Measurements from ENCODE around the gene ARPC1A.
A peak's percentile ranks its signal among the peaks of the same experiment; 100 is the strongest.
"Not testable (repeated sequence)": the region's sequence is repeated elsewhere in the genome, so short reads cannot be mapped to it uniquely, and the experiment has no call there.

The ARPC1A gene

DNA sequence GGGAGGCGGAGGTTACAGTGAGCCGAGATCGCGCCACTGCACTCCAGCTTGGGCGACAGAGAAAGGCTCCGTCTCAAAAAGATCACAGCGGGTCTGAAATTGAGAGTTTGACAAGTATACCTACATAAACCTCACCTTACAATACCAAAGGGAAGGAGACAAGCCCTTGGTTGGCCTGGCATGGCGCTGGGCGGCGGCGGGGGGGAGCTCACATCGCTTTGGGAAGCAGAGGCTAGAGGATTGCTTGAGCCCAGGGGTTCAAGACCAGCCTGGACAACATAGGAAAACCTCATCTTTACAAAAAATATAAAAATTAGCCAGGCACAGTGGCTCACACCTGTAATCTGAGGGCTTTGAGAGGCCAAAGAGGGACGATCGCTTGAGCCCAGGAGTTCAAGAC is 1.1 kb upstream of the ARPC1A start:
- H3K4me3 ChIP-seq (ENCODE audit: low read length): no peak overlapping the region
- TF ChIP-seq, protein P1, sequence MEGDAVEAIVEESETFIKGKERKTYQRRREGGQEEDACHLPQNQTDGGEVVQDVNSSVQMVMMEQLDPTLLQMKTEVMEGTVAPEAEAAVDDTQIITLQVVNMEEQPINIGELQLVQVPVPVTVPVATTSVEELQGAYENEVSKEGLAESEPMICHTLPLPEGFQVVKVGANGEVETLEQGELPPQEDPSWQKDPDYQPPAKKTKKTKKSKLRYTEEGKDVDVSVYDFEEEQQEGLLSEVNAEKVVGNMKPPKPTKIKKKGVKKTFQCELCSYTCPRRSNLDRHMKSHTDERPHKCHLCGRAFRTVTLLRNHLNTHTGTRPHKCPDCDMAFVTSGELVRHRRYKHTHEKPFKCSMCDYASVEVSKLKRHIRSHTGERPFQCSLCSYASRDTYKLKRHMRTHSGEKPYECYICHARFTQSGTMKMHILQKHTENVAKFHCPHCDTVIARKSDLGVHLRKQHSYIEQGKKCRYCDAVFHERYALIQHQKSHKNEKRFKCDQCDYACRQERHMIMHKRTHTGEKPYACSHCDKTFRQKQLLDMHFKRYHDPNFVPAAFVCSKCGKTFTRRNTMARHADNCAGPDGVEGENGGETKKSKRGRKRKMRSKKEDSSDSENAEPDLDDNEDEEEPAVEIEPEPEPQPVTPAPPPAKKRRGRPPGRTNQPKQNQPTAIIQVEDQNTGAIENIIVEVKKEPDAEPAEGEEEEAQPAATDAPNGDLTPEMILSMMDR (conservative IDR thresholded peaks at IDR 0.05; ENCODE audit: low read length): no peak
- DNase-seq (ENCODE audit: low read depth): no peak

DNA sequence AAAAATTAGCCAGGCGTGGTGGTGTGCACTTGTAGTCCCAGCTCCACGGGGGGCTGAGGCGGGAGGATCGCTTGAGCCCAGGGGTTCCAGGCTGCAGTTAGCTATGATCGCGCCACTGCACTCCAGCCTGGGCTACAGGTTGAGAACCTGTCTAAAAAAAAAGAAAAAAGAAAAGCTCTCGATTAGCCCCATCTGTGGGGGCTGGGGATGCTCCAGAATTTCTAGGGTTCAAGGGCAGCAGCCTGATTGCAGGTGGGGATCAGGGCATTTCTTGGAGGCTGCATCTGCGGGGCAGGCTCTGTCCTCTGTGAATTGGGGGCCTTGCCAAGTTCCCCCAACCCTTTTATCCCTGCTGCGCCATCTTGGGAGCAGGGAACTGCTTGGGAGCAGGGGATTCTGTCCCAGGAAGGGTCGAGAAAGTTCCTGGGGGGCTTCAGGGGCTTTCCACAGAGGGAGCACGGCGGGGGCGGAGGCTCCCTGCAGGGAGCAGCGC is 651 bp upstream of the ARPC1A start:
- peak overlapping the region; percentile 97 for H3K4me3 ChIP-seq (ENCODE audit: low read length)
- TF ChIP-seq, protein P1 (conservative IDR thresholded peaks at IDR 0.05; ENCODE audit: low read length): no peak
- no peak for DNase-seq (ENCODE audit: low read depth)

- DNase-seq (ENCODE audit: low read depth): no peak
- peak overlapping the region; percentile 97 for H3K4me3 ChIP-seq (ENCODE audit: low read length)
- TF ChIP-seq, protein P1 (conservative IDR thresholded peaks at IDR 0.05; ENCODE audit: low read length): no peak
These were observed 697 bp downstream of the ARPC1A start for GRCh38 chr7:99326408-99326782.

- H3K4me3 ChIP-seq (ENCODE audit: low read length): not testable (repeated sequence)
These were observed 4.7 kb downstream of the ARPC1A start for GRCh38 chr7:99330314-99330961.

GRCh38 chr7:99331002-99331401 is 5.3 kb downstream of the ARPC1A start:
- TF ChIP-seq, protein P1 (conservative IDR thresholded peaks at IDR 0.05; ENCODE audit: low read length): no peak
- H3K4me3 ChIP-seq (ENCODE audit: low read length): no peak overlapping the region
- DNase-seq (ENCODE audit: low read depth): no peak

More at GRCh38 chr7:99330314-99330961, 4.7 kb downstream of the ARPC1A start:
- peak; percentile 75 for DNase-seq (ENCODE audit: low read depth)

DNA sequence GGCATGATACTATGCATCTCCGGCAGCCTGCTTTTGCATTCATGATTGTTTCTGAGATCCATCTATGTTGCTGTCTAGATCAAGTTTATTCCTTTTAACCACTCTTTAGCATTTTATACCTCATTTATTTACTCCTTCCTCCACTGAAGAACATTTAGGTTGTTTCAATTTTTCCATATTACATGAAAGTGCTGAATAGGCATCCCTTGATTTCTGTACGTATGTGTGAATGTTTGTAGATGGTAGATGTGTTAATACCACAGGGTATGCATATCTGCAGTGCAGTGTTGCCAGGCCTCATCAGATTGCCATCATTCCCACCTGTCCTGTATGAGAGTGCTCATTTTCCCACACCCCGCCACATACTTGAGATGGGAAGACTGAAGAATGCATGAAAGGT is 13.9 kb downstream of the ARPC1A start:
- DNase-seq (ENCODE audit: low read depth): no peak
- TF ChIP-seq, protein P1 (conservative IDR thresholded peaks at IDR 0.05; ENCODE audit: low read length): no peak

GRCh38 chr7:99340659-99341058 is 15.0 kb downstream of the ARPC1A start:
- no peak for DNase-seq (ENCODE audit: low read depth)
- TF ChIP-seq, protein P1 (conservative IDR thresholded peaks at IDR 0.05; ENCODE audit: low read length): no peak
- H3K4me3 ChIP-seq (ENCODE audit: low read length): no peak overlapping the region

More for the DNA sequence above, 13.9 kb downstream of the ARPC1A start:
- no peak overlapping the region for H3K4me3 ChIP-seq (ENCODE audit: low read length)

Measured in AG10803 (cell line).